ENCODE measurements around the gene CCDC186.
"Not testable (repeated sequence)": the region's sequence is repeated elsewhere in the genome, so short reads cannot be mapped to it uniquely, and the experiment has no call there.

The CCDC186 gene

GRCh38 chr10:114173603-114173920, 441 bp downstream of the CCDC186 start:
- no peak for DNase-seq (ENCODE audit: low spot score)

DNA sequence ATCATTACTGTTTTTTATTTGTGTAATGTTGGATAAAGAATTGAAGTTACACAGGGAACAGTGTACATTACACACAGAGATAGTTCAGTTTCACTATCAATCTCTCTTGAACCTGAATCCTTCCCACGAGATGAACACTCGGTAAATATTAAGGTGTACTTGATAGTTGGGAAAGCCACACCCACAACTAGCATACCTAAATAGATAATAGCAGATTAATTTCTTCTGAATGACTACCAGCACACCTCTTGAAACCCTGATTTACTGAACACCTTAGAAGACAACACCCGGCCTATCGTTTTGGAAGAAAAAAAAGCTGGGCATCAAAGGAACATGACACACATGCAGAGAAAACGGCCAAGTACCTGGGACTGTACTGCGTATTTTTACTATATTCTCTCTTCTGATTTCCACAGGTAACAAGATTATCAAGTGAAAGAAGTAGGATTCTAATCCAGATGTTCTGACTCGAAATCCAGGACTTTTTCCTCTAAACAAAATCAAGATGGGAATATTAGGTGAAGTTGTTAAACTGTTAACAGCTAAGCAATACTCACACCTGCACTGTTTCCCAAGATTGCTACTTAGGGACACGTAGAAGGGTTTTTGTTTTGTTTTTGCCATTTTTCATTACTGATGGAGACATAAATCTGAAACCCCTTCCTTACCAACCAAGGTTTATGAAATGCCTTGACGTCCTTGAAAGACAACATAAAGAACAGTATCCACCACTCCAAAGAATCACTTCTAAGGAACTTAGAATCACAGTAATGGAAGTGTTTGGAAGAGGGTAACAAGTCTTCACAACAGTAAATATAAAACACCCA, 1.0 kb downstream of the CCDC186 start:
- peak; percentile 46 for DNase-seq (ENCODE audit: low spot score)

DNA sequence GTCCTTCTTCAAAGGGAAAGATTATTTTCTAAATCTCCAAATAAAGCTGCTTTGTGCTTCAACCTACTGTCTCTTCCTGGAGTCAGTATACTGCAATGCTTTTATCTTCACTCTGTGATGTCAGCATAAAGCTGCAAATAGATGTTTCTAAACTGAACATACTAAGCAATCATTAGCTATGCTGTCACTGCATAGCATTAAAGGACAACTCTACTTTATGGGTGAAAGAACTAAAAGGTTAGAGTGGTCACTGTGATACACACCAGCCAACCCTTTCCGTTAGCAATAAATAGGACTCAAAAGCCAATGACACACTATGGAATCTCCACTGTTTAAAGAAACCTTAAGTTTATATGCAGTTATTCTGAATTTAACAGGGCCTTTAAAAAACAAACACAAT, 1.8 kb downstream of the CCDC186 start:
- DNase-seq (ENCODE audit: low spot score): peak; percentile 12

DNA sequence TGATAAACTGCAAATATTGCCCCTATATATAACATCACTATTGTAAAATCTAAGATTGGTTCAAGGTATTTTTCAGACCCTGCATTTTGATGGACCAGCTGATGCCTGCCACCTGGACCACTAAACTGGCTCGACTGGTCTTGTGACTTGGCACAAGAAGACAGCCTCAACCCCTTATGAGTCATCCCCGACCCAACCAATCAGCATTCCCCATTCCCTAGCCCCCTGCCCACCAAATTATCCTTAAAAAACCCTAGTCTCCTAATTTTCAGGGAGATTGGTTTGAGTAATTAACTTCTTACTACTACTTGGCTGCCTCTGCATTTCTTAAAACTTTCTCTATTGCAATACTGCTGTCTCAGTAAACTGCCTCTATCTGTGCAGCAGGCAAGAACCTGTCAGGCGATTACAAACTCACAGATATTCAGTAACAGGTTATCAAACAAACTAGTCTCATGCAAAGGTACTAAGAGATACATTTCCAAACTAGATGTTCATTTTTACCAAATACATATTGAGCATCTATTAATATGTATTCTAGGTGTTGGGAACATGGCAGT, 5.5 kb downstream of the CCDC186 start:
- DNase-seq (ENCODE audit: low spot score): no peak

GRCh38 chr10:114167985-114168384, 6.0 kb downstream of the CCDC186 start:
- no peak for DNase-seq (ENCODE audit: low spot score)

DNA sequence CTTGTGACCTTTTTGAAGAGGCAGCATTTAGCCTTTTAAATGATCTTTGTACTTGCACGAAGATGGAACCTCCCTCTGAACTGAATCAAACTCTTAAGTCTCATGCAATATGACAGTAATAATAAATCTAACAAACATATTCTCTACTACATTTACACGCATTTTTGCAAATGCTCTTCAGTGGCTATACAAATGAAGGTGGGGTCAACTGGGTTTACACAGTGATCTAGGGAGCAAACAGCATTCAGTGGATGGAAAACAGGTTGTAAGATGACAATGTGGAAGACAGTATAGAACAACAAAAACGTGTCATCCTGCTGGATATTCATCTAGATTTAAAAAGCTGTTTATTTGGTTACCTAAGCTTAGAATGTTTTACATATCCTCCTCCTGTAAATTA, 7.5 kb downstream of the CCDC186 start:
- no peak for DNase-seq (ENCODE audit: low spot score)

DNA sequence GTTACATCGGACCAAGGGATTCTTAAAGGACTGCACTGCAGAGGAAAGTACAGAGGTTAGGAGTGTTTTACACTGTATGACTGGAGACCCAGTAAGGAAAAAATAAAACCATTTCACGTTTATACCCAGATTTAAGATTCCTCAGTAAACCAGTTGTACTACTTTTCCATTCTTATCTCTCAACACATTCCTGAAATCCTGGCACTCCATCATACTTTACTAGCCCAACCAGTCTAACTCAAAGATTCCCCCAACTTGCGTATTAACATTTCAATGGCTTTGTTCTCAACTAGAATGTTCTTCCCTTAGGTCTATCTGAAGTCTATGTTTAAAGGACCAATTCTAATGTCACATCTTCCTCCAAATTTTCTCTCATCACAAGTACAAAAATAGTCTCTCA, 8.0 kb downstream of the CCDC186 start:
- DNase-seq (ENCODE audit: low spot score): no peak

- DNase-seq (ENCODE audit: low spot score): no peak
These were observed 10.9 kb downstream of the CCDC186 start for GRCh38 chr10:114163062-114163461.

DNA sequence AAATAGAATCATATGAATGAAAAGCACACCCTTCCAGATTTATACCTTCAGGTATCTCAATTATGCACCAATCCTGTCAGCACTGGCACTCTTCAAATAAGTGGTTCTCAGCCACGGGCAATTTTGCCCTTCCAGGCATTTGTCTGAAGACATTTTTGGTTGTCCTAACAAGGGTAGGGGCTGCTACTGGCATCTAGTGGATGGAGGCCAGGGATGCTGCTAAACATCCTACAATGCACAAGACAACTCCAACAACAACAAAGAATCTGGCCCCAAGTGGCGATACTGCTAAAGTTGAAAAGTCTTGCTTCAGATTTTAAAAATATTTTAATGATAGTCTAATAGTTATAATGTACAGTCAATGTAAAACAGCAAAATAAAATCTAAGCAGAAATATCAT, 16.1 kb downstream of the CCDC186 start:
- no peak for DNase-seq (ENCODE audit: low spot score)

DNA sequence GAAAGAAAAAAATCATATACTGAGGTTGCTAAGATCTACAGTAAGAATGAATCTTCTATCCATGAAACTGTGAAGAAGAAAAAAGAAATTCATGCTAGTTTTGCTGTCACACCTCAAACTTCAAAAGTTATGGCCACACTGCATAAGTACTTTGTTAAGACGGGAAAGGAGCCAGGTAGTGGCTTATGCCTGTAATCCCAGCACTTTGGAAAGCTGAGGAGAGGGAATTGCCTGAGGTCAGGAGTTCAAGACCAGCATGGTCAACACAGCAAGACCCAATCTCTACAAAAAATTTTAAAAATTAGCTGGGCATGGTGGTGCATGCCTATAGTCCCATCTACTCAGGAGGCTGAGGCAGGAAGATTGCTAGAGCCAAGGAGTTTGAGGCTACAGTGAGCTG, 22.1 kb downstream of the CCDC186 start:
- no peak for DNase-seq (ENCODE audit: low spot score)

- peak; percentile 28 for DNase-seq (ENCODE audit: low spot score)
These were observed 22.5 kb downstream of the CCDC186 start for GRCh38 chr10:114151486-114151885.

DNA sequence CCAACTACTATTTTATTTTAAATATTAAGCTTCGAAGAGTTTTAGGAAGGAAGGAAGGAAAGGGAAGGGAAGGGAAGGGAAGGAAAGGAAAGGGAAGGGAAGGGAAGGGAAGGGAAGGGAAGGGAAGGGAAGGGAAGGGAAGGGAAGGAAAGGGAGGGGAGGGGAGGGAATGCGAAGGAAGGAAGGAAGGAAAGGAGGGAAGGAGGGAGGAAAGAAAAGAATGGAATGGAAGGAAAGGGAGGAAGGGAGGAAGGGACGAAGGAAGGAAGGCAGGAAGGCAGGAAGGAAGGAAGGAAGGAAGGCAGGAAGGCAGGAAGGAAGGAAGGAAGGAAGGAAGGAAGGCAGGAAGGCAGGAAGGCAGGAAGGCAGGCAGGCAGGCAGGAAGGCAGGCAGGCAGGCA, 24.5 kb downstream of the CCDC186 start:
- DNase-seq (ENCODE audit: low spot score): not testable (repeated sequence)

- DNase-seq (ENCODE audit: low spot score): no peak
These were observed 30.8 kb downstream of the CCDC186 start for GRCh38 chr10:114143160-114143559.

GRCh38 chr10:114142018-114142417, 32.0 kb downstream of the CCDC186 start:
- DNase-seq (ENCODE audit: low spot score): no peak

- DNase-seq (ENCODE audit: low spot score): not testable (repeated sequence)
These were observed 33.2 kb downstream of the CCDC186 start for GRCh38 chr10:114140827-114141226.

DNA sequence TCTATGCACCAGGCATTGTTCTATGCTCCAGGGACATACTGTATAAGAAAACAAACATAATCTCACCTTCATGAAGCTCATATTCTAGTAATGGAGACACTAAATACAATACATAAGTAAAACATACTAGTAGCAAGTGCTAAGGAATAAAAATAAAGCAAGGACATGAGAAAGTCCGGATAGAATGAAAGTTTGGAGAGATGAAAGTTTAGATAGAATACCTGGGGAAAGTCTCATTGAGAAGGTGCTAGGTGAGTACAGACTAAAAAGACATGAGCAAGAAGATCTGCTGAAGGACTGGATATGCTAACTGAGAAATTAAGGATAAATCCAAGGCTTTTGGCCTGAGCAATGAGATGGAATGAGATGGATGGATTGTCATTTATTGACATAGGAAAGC, 34.0 kb downstream of the CCDC186 start:
- DNase-seq (ENCODE audit: low spot score): no peak

DNA sequence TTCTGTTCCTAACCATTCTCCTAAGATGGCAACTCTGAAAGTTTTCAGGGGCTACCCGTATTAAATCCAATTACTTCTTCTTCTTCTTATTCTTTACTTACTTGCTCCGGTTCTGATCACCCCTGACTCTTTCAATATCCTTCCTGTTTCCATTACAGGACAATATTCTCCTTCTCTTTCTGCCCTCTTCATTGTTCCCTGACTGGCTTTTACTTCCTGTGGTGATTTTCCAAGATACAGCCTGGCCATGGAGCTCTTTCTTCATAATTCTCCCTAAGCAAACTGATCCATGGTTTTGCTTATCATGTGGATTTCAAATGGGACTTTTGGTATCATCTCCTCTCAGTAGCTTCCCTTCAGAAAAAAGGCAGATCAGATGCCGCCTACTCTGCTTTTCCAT, 35.4 kb downstream of the CCDC186 start:
- no peak for DNase-seq (ENCODE audit: low spot score)

GRCh38 chr10:114135476-114135875, 38.5 kb downstream of the CCDC186 start:
- no peak for DNase-seq (ENCODE audit: low spot score)

DNA sequence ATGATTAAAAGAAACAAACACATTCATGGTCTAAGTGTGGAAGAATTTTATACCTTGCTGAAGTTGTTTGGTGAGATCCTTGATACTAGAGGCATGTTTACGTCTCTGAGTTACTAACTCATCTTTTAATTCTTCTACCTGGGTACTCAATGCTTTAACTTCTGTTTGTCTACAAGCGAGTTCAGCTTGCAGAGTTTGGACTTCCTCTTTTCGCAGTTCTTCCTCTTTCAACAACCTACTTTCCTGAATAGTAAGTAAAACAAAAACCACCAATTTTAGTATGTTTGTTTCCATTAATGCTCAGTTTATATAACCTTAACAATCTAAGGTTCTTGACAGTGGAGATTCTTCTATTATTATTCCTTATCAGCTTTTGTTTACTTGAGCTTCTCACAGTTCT, 42.9 kb downstream of the CCDC186 start:
- DNase-seq (ENCODE audit: low spot score): no peak

- DNase-seq (ENCODE audit: low spot score): no peak
These were observed 53.0 kb downstream of the CCDC186 start for GRCh38 chr10:114121031-114121430.

DNA sequence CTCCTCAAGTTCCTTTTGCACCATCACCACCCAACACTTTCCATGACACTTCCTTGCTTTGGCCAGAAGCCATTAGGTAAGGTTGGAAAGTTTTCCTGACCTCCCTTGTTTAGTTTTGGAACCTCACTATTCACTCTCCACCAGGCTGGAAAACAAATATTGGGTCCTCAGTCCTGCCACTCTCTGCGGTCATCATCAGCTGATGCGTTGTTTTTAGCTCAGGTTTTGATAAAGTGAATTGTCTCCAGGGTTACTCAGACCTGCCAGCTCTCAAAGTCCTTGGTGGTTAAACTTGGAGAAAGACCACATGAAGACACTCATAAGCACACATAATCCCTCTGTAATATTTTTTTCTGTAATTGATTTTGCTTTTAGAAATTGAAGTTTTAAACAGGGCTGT, 55.5 kb downstream of the CCDC186 start:
- no peak for DNase-seq (ENCODE audit: low spot score)

DNA sequence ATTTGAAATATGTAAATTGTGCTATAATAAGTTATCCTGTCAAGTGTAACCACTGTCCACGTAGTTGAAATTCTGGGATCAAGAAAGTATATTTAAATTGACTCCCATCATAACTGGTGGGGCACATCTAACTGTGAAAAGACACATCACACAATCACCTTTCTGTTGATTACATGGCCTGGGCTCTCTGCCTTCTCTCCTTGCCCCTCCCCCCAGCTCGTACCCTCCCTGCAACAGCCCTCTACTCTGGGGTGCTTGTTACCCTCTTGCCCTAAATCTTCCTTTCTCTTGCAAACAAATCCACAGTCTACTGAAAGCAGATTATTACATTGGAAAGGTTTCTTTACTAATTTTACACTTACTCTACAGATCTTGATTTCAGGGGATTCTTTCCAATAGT, 56.3 kb downstream of the CCDC186 start:
- DNase-seq (ENCODE audit: low spot score): no peak

DNA sequence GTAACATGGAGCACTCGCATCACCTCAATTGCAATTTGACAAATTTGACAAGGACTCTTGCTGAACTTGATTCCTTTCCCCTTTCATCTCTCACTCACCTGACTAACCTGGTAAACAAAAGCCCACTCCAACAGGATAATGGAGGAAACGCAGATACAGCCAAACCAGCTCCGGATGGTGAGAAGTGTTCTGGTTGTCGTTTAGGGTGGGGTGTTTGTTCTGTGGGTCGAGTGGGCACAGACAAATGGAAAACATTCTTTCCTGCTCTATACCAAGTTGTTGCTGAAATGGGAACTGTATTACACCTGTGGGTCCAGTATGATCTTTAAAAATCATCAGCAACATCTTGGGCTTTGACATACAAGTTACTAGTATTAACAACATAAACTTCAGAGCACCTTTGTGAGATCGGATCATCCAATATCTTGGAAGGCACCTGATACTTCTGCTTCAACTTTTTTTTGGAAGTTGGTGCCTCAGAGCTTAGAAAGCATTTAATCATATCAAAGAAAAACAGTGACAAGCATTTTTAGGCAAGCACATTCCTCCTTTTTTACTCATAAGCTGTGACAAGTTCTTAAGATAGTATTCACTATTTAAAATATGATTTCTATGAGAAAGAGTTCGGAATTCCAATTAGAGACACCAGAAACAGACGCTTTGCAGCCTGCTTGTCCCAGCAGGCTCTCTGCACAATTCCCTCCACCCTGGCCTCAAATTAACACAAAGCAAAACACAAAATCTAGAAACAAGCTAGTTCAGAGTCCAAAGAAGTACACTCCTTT, 58.1 kb downstream of the CCDC186 start:
- DNase-seq (ENCODE audit: low spot score): no peak
